PC-3 (cell line): ENCODE measurements around the gene SRP68. TPM values are rescaled to one million over a fixed set of nuclear protein-coding genes. Genes with fewer than 3 reads are reported as not detected.

Experiments
- ATAC-seq: fragments of 200-7000 bp; cut with Tn5 transposase; 2 replicates; pipeline ENCODE4 v1.9.1; 2020; ENCODE audit warnings: mild to moderate bottlenecking, moderate library complexity
- Bru-seq: library from RNA; stranded (reverse); fragments of 400-500 nt; gene quantifications from one replicate; lab custom pipeline; 2021; lab: Mats Ljungman, UMichigan
- BruChase-seq, 2 experiments: library from RNA; stranded (reverse); fragments of 400-500 nt; gene quantifications; one replicate each; lab custom pipeline; 2021; lab: Mats Ljungman, UMichigan
- BruUV-seq: library from RNA; stranded (reverse); fragments of 400-500 nt; replicated peaks from 2 replicates; lab custom pipeline; 2021; lab: Mats Ljungman, UMichigan
- CTCF ChIA-PET: fragments of 300-600 bp; sonication (Branson Sonifier 250); formaldehyde crosslinking; loops from one replicate; lab custom pipeline; 2022; ENCODE audit warnings: antibody characterized with exemption; lab: Charles Lee
- POLR2A ChIA-PET: fragments of 300-600 bp; sonication (Branson Sonifier 250); formaldehyde crosslinking; loops from one replicate; lab custom pipeline; 2022; ENCODE audit warnings: antibody characterized with exemption; ENCODE audit not compliant: unreplicated experiment; lab: Charles Lee
- DNase-seq: peaks from one replicate; pipeline ENCODE4 v3.0.0-alpha.2; 2015
- H2AFZ ChIP-seq: fragments of 300-600 bp; sonication (generic); 2 replicates; pipeline ENCODE4 v1.6.0; 2016; ENCODE audit warnings: antibody characterized with exemption, low read length
- H3F3A ChIP-seq: fragments of 300-600 bp; sonication (generic); one replicate; pipeline ENCODE4 v1.6.0; 2017; ENCODE audit warnings: antibody characterized with exemption, low read length, control low read depth, mild to moderate bottlenecking; ENCODE audit not compliant: unreplicated experiment
- H3K27ac ChIP-seq: fragments of 300-600 bp; sonication (generic); 2 replicates; pipeline ENCODE4 v1.5.1; 2016; ENCODE audit warnings: mild to moderate bottlenecking, low read length
- H3K27me3 ChIP-seq: fragments of 300-600 bp; sonication (generic); 2 replicates; pipeline ENCODE4 v1.6.1; 2016; ENCODE audit warnings: low read length, mixed read lengths
- H3K36me3 ChIP-seq: fragments of 300-600 bp; sonication (generic); 2 replicates; pipeline ENCODE4 v1.6.1; 2016; ENCODE audit warnings: low read depth, mixed run types, low read length, mixed read lengths
- H3K4me1 ChIP-seq: fragments of 300-600 bp; sonication (generic); 2 replicates; pipeline ENCODE4 v1.5.1; 2016; ENCODE audit warnings: low read length; ENCODE audit not compliant: insufficient read depth
- H3K4me2 ChIP-seq: fragments of 300-600 bp; sonication (generic); 2 replicates; pipeline ENCODE4 v1.6.0; 2016; ENCODE audit warnings: low read length
- H3K4me3 ChIP-seq: fragments of 300-600 bp; sonication (generic); 2 replicates; pipeline ENCODE4 v1.5.1; 2016; ENCODE audit warnings: mild to moderate bottlenecking, low read length, mixed read lengths
- H3K79me2 ChIP-seq: fragments of 300-600 bp; sonication (generic); 2 replicates; pipeline ENCODE4 v1.6.1; 2017; ENCODE audit warnings: low read length, mixed read lengths
- H3K9ac ChIP-seq: fragments of 300-600 bp; sonication (generic); 2 replicates; pipeline ENCODE4 v1.6.0; 2016; ENCODE audit warnings: mild to moderate bottlenecking, low read length
- H3K9me2 ChIP-seq: fragments of 300-600 bp; sonication (generic); replicated peaks from 2 replicates; pipeline ENCODE4 v1.6.1; 2016; ENCODE audit warnings: mixed run types, low read length, mixed read lengths
- H3K9me3 ChIP-seq: fragments of 300-600 bp; sonication (generic); 2 replicates; pipeline ENCODE4 v1.6.1; 2016; ENCODE audit warnings: low read length, mixed read lengths
- H4K20me1 ChIP-seq: fragments of 300-600 bp; sonication (generic); 2 replicates; pipeline ENCODE4 v1.6.1; 2016; ENCODE audit warnings: low read length, mixed read lengths
- EZH2 ChIP-seq: fragments of 300-600 bp; sonication (generic); IDR thresholded peaks from one replicate; pipeline ENCODE4 v1.6.1; 2017; ENCODE audit warnings: antibody characterized with exemption, mild to moderate bottlenecking, low read length; ENCODE audit not compliant: unreplicated experiment
- EZH2phosphoT487 ChIP-seq: fragments of 300-600 bp; sonication (generic); IDR thresholded peaks from 2 replicates; pipeline ENCODE4 v1.6.1; 2018; ENCODE audit warnings: mild to moderate bottlenecking, antibody characterized with exemption, low read length, borderline replicate concordance
- intact Hi-C: fragments of 100-400 bp; cut with micrococcal nuclease; formaldehyde crosslinking; loops from 2 replicates; pipeline ENCODE4 v1.9.0; 2023
- long read RNA-seq: library from polyadenylated mRNA; unstranded; transcript quantifications from one replicate; pipeline ENCODE4 v2.0.0, GENCODE V29; 2021; ENCODE audit not compliant: unreplicated experiment
- total RNA-seq: library from RNA; depleted of rRNA; stranded (reverse); fragments of >200 nt; gene quantifications from 2 replicates; pipeline ENCODE4 v1.2.3, GENCODE V29; 2014; rRNA removed
- TF ChIP-seq, protein P1 (sequence below): fragments of 300-600 bp; sonication (generic); conservative IDR thresholded peaks from 2 replicates; pipeline ENCODE4 v1.5.1; 2017; ENCODE audit warnings: antibody characterized with exemption, low read depth, mild to moderate bottlenecking, low read length

The SRP68 gene
- total RNA-seq = 60.8 and 71.4 TPM in 2 replicates
- percentile 93 among the genes with signal in this experiment for Bru-seq, nascent RNA
- percentile 96 among the genes with signal in this experiment for BruChase-seq, experiment 1, labeled RNA remaining after a 6-hour chase
- BruChase-seq, experiment 2, labeled RNA remaining after a 2-hour chase = percentile 93 among the genes with signal in this experiment
- long read RNA-seq, transcript SRP68-201 (16 exons, 2,649 nt) = major isoform, 370 of 512 reads
- long read RNA-seq, transcript SRP68-211 (15 exons, 1,941 nt) = minor isoform, 6 of 512 reads
- long read RNA-seq, partial matches to known transcripts = 67 of 512 reads
- long read RNA-seq, other reads (novel, unspliced or antisense) = 68 of 512 reads

DNA sequence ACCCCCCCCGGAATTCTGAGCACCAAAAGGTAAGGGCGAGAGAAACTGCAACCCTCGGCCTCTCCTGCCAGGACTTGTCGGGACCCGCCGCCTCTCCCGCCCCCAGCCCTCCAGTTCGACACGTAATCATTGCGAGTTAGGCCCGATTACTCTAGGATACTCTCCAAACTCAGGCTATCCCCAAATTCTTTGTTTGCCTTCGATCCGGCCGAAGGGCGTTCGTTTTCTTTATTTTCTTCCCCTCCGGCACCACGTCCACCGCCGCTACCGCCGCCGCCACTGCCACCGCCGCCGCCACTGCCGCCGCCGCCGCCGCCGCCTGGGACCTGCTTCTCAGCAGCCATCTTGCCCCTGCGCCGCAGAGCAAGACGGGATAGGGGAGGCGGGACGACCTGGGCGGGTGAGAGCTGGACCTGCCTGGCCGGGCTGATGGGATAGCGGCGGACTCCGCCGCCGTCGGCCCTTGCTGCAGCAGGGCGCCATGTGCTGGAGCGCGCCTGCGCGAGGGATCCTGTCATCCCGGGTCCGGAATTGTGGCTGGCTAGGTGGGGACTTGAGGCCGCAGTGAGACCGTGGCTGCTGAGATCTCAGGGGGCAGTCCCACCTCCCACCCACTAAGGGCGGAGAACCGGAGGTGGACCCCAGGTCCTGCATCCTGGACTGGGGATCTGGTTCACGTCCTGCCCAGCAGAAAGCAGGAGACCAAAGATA is at the start of gene SRP68:
Gene SRP68, minus strand, starts transcription at position 370 of the 711 bp plus-strand sequence. Its CDS starts 26 bp downstream, at position 344.
- ChIA-PET POLR2A (interaction anchor here (0.6 to 0.8 kb wide), 3 partner anchors 66 to 1214 kb away, joined by 3 to 9 read pairs (median 5); no protein-coding TSS in a partner anchor), CTCF (interaction anchor here (1.0 kb wide), 1 partner anchor 62 kb away, joined by 4 read pairs; no protein-coding TSS in a partner anchor)
- Histone ChIP-seq H3K4me1 (peaks cover 22% of the 10 kb centered on the region), H3K4me2 (peak within 1 kb of the TSS; percentile 98), H3K4me3 (peak within 1 kb of the TSS; percentile 75), H3K9me2 (no peaks in the 10 kb centered on the region), H3K9me3 (no peaks in the 10 kb centered on the region), H3F3A (no peaks in the 10 kb centered on the region), H3K27ac (peak within 1 kb of the TSS; percentile 33), H3K36me3 (peaks cover 5% of the 10 kb centered on the region), H4K20me1 (peaks cover 11% of the 10 kb centered on the region), H3K79me2 (peaks cover 57% of the 10 kb centered on the region), H2AFZ (peak within 1 kb of the TSS; percentile 91), H3K27me3 (peaks cover 34% of the 10 kb centered on the region), H3K9ac (peak within 1 kb of the TSS; percentile 92)
- no TSS peak for BruUV-seq
- peak; percentile 96 for DNase-seq
- TF ChIP-seq, protein P1, sequence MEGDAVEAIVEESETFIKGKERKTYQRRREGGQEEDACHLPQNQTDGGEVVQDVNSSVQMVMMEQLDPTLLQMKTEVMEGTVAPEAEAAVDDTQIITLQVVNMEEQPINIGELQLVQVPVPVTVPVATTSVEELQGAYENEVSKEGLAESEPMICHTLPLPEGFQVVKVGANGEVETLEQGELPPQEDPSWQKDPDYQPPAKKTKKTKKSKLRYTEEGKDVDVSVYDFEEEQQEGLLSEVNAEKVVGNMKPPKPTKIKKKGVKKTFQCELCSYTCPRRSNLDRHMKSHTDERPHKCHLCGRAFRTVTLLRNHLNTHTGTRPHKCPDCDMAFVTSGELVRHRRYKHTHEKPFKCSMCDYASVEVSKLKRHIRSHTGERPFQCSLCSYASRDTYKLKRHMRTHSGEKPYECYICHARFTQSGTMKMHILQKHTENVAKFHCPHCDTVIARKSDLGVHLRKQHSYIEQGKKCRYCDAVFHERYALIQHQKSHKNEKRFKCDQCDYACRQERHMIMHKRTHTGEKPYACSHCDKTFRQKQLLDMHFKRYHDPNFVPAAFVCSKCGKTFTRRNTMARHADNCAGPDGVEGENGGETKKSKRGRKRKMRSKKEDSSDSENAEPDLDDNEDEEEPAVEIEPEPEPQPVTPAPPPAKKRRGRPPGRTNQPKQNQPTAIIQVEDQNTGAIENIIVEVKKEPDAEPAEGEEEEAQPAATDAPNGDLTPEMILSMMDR = no peak
- TF ChIP-seq EZH2 = no peak
- no peak for TF ChIP-seq EZH2phosphoT487
- intact Hi-C loops = loop anchor here (5.0 kb wide), 1 partner anchor 45 kb away; the partner anchor contains the start of gene EVPL
- peak; percentile 99 for ATAC-seq

DNA sequence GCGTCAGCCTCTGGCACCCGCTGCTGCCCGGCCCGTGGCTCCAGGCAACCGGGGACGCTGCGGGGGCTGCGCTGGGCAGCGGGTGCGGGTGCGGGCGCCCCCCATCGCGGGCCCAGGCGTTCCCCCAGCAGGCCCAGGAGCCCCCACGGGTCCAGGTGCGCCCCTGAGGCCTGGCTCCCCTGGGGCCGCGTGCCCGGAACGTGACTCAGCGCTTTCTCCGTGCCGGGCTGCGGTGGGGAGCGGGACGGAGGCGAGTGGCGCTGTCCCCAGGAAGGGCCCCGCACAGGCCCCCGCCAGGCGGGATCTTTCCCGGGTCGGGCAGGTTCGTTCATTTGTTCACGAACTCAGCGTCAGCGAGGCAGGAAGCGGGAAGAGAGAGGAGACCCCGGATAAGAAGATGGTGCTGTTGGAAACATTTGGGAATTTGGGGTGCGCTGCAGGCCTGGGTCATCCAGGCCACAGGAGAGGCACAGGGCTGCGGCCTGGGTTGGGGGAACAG is 49.7 kb upstream of the SRP68 start:
- H3K9me3 ChIP-seq = no peaks in the 10 kb centered on the region
- no peak overlapping the region for H3K27ac ChIP-seq
- no peak overlapping the region for H3K4me3 ChIP-seq
- H3K9me2 ChIP-seq = no peaks in the 10 kb centered on the region
- H3K9ac ChIP-seq = peak overlapping the region; percentile 33; the same call in 1 of the 2 replicates
- no peaks in the 10 kb centered on the region for H3K27me3 ChIP-seq
- CTCF ChIA-PET = interaction anchor here (1.3 kb wide), 2 partner anchors 60 to 157 kb away, joined by 10 to 15 read pairs; no protein-coding TSS in a partner anchor
- TF ChIP-seq EZH2phosphoT487 = no peak
- TF ChIP-seq EZH2 = no peak
- TF ChIP-seq, protein P1 = no peak
- POLR2A ChIA-PET = no interaction called here
- no peak for ATAC-seq
- peak overlapping the region; percentile 92; the same call in 1 of the 2 replicates for H2AFZ ChIP-seq
- H3F3A ChIP-seq = no peaks in the 10 kb centered on the region
- no peaks in the 10 kb centered on the region for H3K79me2 ChIP-seq
- no peak for DNase-seq
- intact Hi-C loops = loop anchor here (1.0 kb wide), 3 partner anchors 25 to 157 kb away; no protein-coding TSS in a partner anchor
- peaks cover 4% of the 10 kb centered on the region; the same call in 1 of the 2 replicates for H3K4me1 ChIP-seq
- H4K20me1 ChIP-seq = no peaks in the 10 kb centered on the region
- BruUV-seq = no TSS peak
- H3K4me2 ChIP-seq = peak overlapping the region; percentile 79
- no peaks in the 10 kb centered on the region for H3K36me3 ChIP-seq
